B cell (primary cell): ENCODE data around the gene TIMP2. TPM values are rescaled to one million over a fixed set of nuclear protein-coding genes. Genes with fewer than 3 reads are reported as not detected.

Experiments used
- ATAC-seq: fragments of 200-7000 bp; cut with Tn5 transposase; one replicate; pipeline ENCODE4 v1.10.0; 2021; ENCODE audit warnings: low read depth, mild to moderate bottlenecking, moderate number of reproducible peaks, moderate library complexity
- CTCF ChIA-PET: fragments of 350-600 bp; sonication (Branson Sonifier 250); formaldehyde crosslinking; loops from one replicate; lab custom pipeline; 2021; ENCODE audit warnings: antibody characterized with exemption, inconsistent platforms; lab: Charles Lee
- POLR2A ChIA-PET: fragments of 350-600 bp; sonication (Branson Sonifier 250); formaldehyde crosslinking; loops from one replicate; lab custom pipeline; 2021; ENCODE audit warnings: antibody characterized with exemption; lab: Charles Lee
- DNase-seq: peaks from one replicate; pipeline ENCODE4 v3.0.0; 2013
- H2AFZ ChIP-seq: 2 replicates; pipeline ENCODE4 v1.6.1; 2012; ENCODE audit warnings: mild to moderate bottlenecking, low read depth, low read length; ENCODE audit not compliant: insufficient read depth, poor library complexity, severe bottlenecking
- H3K27ac ChIP-seq, 2 donors: 1 replicate in 1 of 2; 2 replicates in 1 of 2; pipeline ENCODE4 v1.5.1; 2012 to 2013; ENCODE audit warnings: low read length in 2 of 2, mild to moderate bottlenecking in 2 of 2, moderate library complexity in 1 of 2
- H3K27me3 ChIP-seq, 4 experiments: fragments of 200-600 bp in 1 of 4; sonication (generic) in 1 of 4; replicated peaks in 1 of 4; 1 replicate in 2 of 4; 2 replicates in 2 of 4; pipeline versions ENCODE4 v1.6.1 to v1.7.0; 2013 to 2016; ENCODE audit warnings: low read length in 3 of 4, mild to moderate bottlenecking in 2 of 4, mixed read lengths in 1 of 4, moderate library complexity in 1 of 4; ENCODE audit not compliant: insufficient read depth in 4 of 4, control insufficient read depth in 3 of 4; ENCODE audit errors: control extremely low read depth in 1 of 4
- H3K36me3 ChIP-seq, 2 experiments: replicated peaks in 1 of 2; 1 replicate in 1 of 2; 2 replicates in 1 of 2; pipeline versions ENCODE4 v1.6.1 to v1.7.1; 2013; ENCODE audit warnings: low read length in 1 of 2; ENCODE audit not compliant: insufficient read depth in 2 of 2, control insufficient read depth in 1 of 2; ENCODE audit errors: control extremely low read depth in 1 of 2, extremely low read depth in 1 of 2
- H3K4me1 ChIP-seq, 2 donors: fragments of 200-600 bp in 1 of 2; sonication (generic) in 1 of 2; 1 replicate in 1 of 2; 2 replicates in 1 of 2; pipeline versions ENCODE4 v1.5.1 to v1.6.1; 2013 to 2017; ENCODE audit warnings: low read length in 2 of 2; ENCODE audit not compliant: control insufficient read depth in 2 of 2, insufficient read depth in 2 of 2
- H3K4me2 ChIP-seq: replicated peaks from 2 replicates; pipeline ENCODE3; 2012; ENCODE audit warnings: mild to moderate bottlenecking, low read depth, low read length; ENCODE audit not compliant: poor library complexity, severe bottlenecking
- H3K4me3 ChIP-seq, 5 experiments: fragments of 200-600 bp in 1 of 5; sonication (generic) in 1 of 5; 1 replicate in 3 of 5; 2 replicates in 2 of 5; pipeline versions ENCODE4 v1.5.1 to v1.7.0; 2011 to 2016; ENCODE audit warnings: low read length in 4 of 5, mild to moderate bottlenecking in 4 of 5, low read depth in 2 of 5, control low read depth in 1 of 5, moderate library complexity in 1 of 5; ENCODE audit not compliant: insufficient read depth in 1 of 5; ENCODE audit errors: control extremely low read depth in 1 of 5, extremely low read depth in 1 of 5
- H3K79me2 ChIP-seq: fragments of 200-600 bp; sonication (generic); one replicate; pipeline ENCODE4 v1.6.0; 2016; ENCODE audit warnings: low read length; ENCODE audit not compliant: control insufficient read depth, insufficient read depth
- H3K9ac ChIP-seq: fragments of 200-600 bp; sonication (generic); 2 replicates; pipeline ENCODE4 v1.6.1; 2017; ENCODE audit warnings: mild to moderate bottlenecking, low read length, moderate library complexity
- H3K9me3 ChIP-seq, 3 donors: one replicate each; pipeline versions ENCODE4 v1.6.1 to v1.7.1; 2013; ENCODE audit warnings: low read length in 2 of 3; ENCODE audit not compliant: control insufficient read depth in 2 of 3, insufficient read depth in 1 of 3; ENCODE audit errors: control extremely low read depth in 1 of 3
- H4K20me1 ChIP-seq: 2 replicates; pipeline ENCODE4 v1.6.0; 2012; ENCODE audit warnings: mild to moderate bottlenecking, low read length; ENCODE audit not compliant: insufficient read depth, control insufficient read depth, poor library complexity, severe bottlenecking
- H3K27ac Mint-ChIP-seq: one replicate; pipeline ENCODE4 v1.8.0; 2021; ENCODE audit warnings: mixed read lengths
- H3K27me3 Mint-ChIP-seq: one replicate; pipeline ENCODE4 v1.8.0; 2021; ENCODE audit warnings: mixed read lengths
- H3K4me1 Mint-ChIP-seq: one replicate; pipeline ENCODE4 v1.8.0; 2021; ENCODE audit warnings: mixed read lengths
- H3K4me3 Mint-ChIP-seq: one replicate; pipeline ENCODE4 v1.8.0; 2021; ENCODE audit warnings: mixed read lengths
- H3K9me3 Mint-ChIP-seq: one replicate; pipeline ENCODE4 v1.8.0; 2022; ENCODE audit warnings: mixed read lengths; ENCODE audit not compliant: insufficient read depth
- CTCF ChIP-seq: fragments of 200-600 bp; IDR thresholded peaks from one replicate; pipeline ENCODE4 v1.8.0; 2022; ENCODE audit warnings: antibody characterized with exemption, mild to moderate bottlenecking
- EZH2 ChIP-seq: IDR thresholded peaks from 2 replicates; pipeline ENCODE4 v1.6.1; 2012; ENCODE audit warnings: borderline replicate concordance, low read depth, mild to moderate bottlenecking, moderate library complexity, low read length; ENCODE audit not compliant: insufficient read depth, poor library complexity, severe bottlenecking
- WGBS: methylation state at CpG from one replicate; pipeline ENCODE4 v1.1.5; 2013; ENCODE audit warnings: missing lambda C conversion rate; ENCODE audit not compliant: insufficient coverage; 5-methylcytosine and 5-hydroxymethylcytosine counted together
- intact Hi-C: fragments of 100-400 bp; cut with micrococcal nuclease; formaldehyde crosslinking; loops from one replicate; pipeline ENCODE4 v1.10.0; 2022
- polyA plus RNA-seq: library from polyadenylated mRNA; depleted of rRNA; stranded (reverse); fragments of >200 nt; gene quantifications from 2 replicates; pipeline ENCODE4 v1.2.3, GENCODE V29; 2012
- total RNA-seq, 2 donors: library from RNA; stranded (reverse); fragments of 120-200 nt in 1 of 2; gene quantifications; 1 replicate in 1 of 2; 2 replicates in 1 of 2; pipeline versions ENCODE4 v1.2.3 to v1.2.4, GENCODE V29; 2013 to 2022

Gene TIMP2
- total and polyA plus RNA-seq, 2 donors (not counting 1 experiment from before 2014, with no cell fraction given) = 4.8 to 10.0 TPM

DNA sequence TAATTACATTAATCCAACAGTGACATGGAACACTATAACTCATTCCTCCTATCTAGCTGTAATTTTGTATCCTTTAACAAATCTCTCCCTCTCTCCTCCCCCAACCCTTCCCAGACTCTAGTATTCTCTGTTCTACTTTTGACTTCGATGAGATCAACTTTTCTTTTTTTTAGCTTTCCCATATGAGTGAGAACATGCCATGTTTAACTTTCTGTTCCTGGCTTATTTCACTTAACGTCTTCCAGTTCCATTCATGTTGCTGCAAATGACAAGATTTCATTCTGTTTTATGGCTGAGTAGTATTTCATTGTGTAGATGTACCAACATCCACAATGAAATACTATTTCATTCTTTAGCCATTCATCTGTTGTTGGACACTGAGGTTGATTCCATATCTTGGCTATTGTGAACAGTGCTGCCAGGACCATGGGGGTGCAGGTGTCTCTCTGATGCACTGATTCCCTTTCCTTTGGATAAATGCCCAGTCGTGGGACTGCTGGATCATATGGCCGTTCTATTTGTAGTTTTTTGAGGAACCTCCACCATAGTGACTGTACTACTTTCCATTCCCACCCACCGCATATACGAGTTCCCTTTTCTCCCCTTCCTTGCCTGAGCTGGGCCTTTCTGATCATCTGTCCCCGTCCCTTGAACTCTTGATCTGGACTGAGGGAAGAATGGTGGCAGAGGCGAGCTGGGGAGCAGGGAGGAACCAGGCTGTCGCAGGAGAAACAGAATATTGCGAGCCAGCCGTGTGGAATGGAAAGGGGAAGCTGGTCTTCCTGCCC, 14.5 kb downstream of the TIMP2 start:
- no peak overlapping the region for H3K4me2 ChIP-seq
- ATAC-seq (no peak), DNase-seq (no peak)
- peaks cover 9% of the 10 kb centered on the region for H3K4me1 Mint-ChIP-seq
- no peak overlapping the region for H3K4me3 ChIP-seq
- CTCF ChIA-PET = no interaction called here
- peaks cover under 1% of the 10 kb centered on the region in 2 donors for H3K4me1 ChIP-seq
- no peak overlapping the region for H2AFZ ChIP-seq
- H3K27me3 ChIP-seq = no peaks in the 10 kb centered on the region
- H3K4me3 Mint-ChIP-seq = no peak overlapping the region
- H3K36me3 ChIP-seq = no peaks in the 10 kb centered on the region
- H3K9ac ChIP-seq = no peak overlapping the region
- no peaks in the 10 kb centered on the region for H3K9me3 Mint-ChIP-seq
- H3K27ac Mint-ChIP-seq = no peak overlapping the region
- peaks cover 8% of the 10 kb centered on the region for H3K27me3 Mint-ChIP-seq
- 83% methylated on average over 1 of the region's 11 CpGs for WGBS
- H4K20me1 ChIP-seq = no peaks in the 10 kb centered on the region
- intact Hi-C loops = no loop called here
- H3K9me3 ChIP-seq = no peaks in the 10 kb centered on the region
- TF ChIP-seq CTCF = no peak
- no peak for TF ChIP-seq EZH2
- peaks cover 22% of the 10 kb centered on the region for H3K79me2 ChIP-seq
- H3K27ac ChIP-seq = no peak overlapping the region
- POLR2A ChIA-PET = no interaction called here

GRCh38 chr17:78908426-78908825, 16.8 kb downstream of the TIMP2 start:
- intact Hi-C loops = no loop called here
- H3K4me1 Mint-ChIP-seq = peaks cover 9% of the 10 kb centered on the region
- DNase-seq (no peak), ATAC-seq (no peak)
- Histone ChIP-seq H3K79me2 (peaks cover 20% of the 10 kb centered on the region), H3K4me2 (no peak overlapping the region), H3K9ac (no peak overlapping the region), H4K20me1 (no peaks in the 10 kb centered on the region), H3K4me1 (no peaks in the 10 kb centered on the region), H2AFZ (no peak overlapping the region), H3K36me3 (no peaks in the 10 kb centered on the region), H3K4me3 (no peak overlapping the region), H3K27me3 (no peaks in the 10 kb centered on the region), H3K9me3 (no peaks in the 10 kb centered on the region), H3K27ac (no peak overlapping the region)
- CTCF ChIA-PET = interaction anchor here (0.6 to 1.3 kb wide), 2 partner anchors 13 to 19 kb away, joined by 3 read pairs; no protein-coding TSS in a partner anchor
- no peak overlapping the region for H3K27ac Mint-ChIP-seq
- POLR2A ChIA-PET = interaction anchor here (0.6 kb wide), 1 partner anchor 18 kb away, joined by 4 read pairs; no protein-coding TSS in a partner anchor
- H3K27me3 Mint-ChIP-seq = peaks cover 10% of the 10 kb centered on the region
- TF ChIP-seq CTCF (no peak), EZH2 (no peak)
- WGBS = 90% methylated on average over 1 of the region's 4 CpGs
- H3K4me3 Mint-ChIP-seq = no peak overlapping the region
- no peaks in the 10 kb centered on the region for H3K9me3 Mint-ChIP-seq
